GM18867 (cell line): ENCODE data around the gene UGT2A1.

Experiments used
- ATAC-seq: cut with Tn5 transposase; IDR thresholded peaks from one replicate; pipeline ENCODE4 v1.9.1; 2021; ENCODE audit warnings: mild to moderate bottlenecking, moderate library complexity; ENCODE audit not compliant: unreplicated experiment

The UGT2A1 gene

GRCh38 chr4:69591364-69591763 lies 61.7 kb downstream of the UGT2A1 start:
- no peak for ATAC-seq

- no peak for ATAC-seq
Observed at GRCh38 chr4:69589884-69590283, 63.2 kb downstream of the UGT2A1 start.

DNA sequence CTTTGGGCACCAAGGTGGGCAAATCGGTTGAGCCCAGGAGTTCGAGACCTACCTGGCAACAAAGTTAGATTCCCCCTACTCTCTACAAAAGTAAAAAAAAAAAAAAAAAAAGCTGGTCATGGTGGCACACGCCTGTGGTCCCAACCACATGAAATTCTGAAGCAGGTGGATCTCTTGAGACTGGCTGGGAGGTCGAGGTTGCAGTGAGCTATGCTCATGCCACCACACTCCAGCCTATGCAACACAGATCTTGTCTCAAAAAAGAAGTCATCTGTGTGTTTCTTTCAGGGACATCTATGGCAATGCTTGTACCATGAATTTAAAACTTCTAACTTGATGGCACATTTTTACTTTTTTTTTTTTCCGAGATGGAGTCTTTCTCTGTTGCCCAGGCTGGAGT lies 68.9 kb downstream of the UGT2A1 start:
- no peak for ATAC-seq

GRCh38 chr4:69583543-69583942 lies 69.5 kb downstream of the UGT2A1 start:
- ATAC-seq = no peak

GRCh38 chr4:69577245-69577644 lies 75.8 kb downstream of the UGT2A1 start:
- ATAC-seq = no peak

- no peak for ATAC-seq
Observed at GRCh38 chr4:69576251-69576877, 76.7 kb downstream of the UGT2A1 start.

DNA sequence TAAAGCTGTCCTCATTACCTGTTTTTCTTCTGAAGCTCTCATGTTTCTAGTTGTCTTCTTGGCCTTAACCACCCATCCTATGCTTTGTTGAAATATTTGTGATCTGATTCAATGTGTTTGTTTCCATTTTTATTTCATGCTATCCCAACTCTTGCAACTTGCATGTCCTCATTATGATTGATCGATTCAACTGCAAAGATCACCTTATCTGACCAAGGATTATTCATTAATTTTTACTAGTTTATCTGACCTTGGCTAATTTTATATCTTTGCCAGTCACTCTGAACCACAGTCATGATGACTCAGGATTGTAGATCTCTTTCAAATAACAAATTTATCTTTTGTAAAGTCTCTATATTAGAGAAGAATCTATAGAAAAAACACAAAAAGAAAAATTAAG lies 84.3 kb downstream of the UGT2A1 start:
- no peak for ATAC-seq

GRCh38 chr4:69563424-69563823 lies 89.6 kb downstream of the UGT2A1 start:
- ATAC-seq = no peak

DNA sequence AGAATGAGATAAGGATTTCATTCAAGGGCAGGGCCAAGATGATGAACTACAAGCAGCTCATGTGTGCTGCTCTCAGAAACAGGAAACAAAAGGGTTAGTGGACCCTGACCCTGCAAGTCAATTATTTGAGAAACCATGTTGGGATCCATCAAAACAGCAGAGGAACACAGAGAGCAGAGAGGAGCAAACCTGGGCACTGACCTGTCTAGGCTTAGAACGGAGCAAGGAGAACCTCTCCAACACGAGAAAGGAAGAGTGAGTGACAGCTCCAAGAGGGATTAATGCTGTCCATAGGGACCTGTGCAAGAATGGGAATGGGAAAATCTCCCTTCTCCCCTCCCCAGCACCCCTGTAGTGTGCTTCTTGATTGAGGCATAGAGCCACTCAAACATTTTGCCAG lies 103.4 kb downstream of the UGT2A1 start:
- no peak for ATAC-seq

DNA sequence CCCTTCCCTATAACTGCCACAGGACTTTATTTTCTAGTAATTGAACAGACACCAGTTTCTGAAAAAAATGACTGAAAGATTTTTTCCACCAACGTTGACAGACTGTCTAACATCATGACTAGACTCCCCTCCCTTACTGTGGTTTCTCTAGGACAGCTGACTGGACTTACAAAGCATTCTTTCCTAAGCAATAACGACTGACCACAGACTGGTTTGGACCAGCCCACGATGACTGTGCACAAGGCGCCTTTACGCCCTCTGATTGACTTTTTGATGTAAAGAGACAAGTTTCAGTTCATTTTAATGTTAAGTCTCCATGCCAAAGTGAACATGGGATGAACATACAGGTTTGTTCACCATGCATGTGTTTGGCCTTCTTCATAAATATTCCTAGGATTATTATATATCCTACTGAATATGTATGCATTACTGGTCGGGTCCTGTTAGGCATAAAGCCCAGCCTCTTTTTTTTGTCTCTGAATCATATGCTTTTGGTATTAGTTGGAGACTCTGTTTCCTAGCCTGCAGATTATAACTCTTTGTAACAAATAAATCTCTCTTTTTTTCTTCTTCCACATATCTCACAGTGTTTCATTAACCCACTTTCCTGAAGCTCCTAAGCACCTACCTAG lies 106.8 kb downstream of the UGT2A1 start:
- ATAC-seq = no peak
